Spleen (tissue), 11 donors: ENCODE data around the gene ELF4. TPM values are rescaled to one million over a fixed set of nuclear protein-coding genes. Genes with fewer than 3 reads are reported as not detected.

Experiments
- DNase-seq: peaks from one replicate; pipeline ENCODE4 v3.0.0-alpha.2; 2020
- H3K27ac ChIP-seq, 8 donors: fragments of 200-600 bp; sonication (generic) in 7 of 8; 1 replicate in 4 of 8; 2 replicates in 4 of 8; pipeline versions ENCODE4 v1.5.0 to v1.8.0; 2016 to 2021; ENCODE audit warnings: inconsistent platforms in 4 of 8, mild to moderate bottlenecking in 4 of 8, moderate library complexity in 1 of 8
- H3K27me3 ChIP-seq, 7 donors: fragments of 200-600 bp; sonication (generic) in 6 of 7; replicated peaks in 1 of 7; 1 replicate in 4 of 7; 2 replicates in 3 of 7; pipeline versions ENCODE4 v1.5.0 to v1.8.0; 2016 to 2021; ENCODE audit warnings: inconsistent platforms in 3 of 7, mild to moderate bottlenecking in 1 of 7
- H3K36me3 ChIP-seq, 6 donors: fragments of 200-600 bp; sonication (generic) in 5 of 6; 1 replicate in 4 of 6; 2 replicates in 2 of 6; pipeline versions ENCODE4 v1.5.0 to v1.8.0; 2016 to 2021; ENCODE audit warnings: inconsistent platforms in 2 of 6
- H3K4me1 ChIP-seq, 6 donors: fragments of 200-600 bp; sonication (generic) in 5 of 6; 1 replicate in 3 of 6; 2 replicates in 3 of 6; pipeline versions ENCODE4 v1.5.0 to v1.8.0; 2016 to 2021; ENCODE audit warnings: inconsistent platforms in 3 of 6
- H3K4me3 ChIP-seq, 8 donors: fragments of 200-600 bp; sonication (generic) in 7 of 8; 1 replicate in 4 of 8; 2 replicates in 4 of 8; pipeline versions ENCODE4 v1.5.0 to v1.8.0; 2016 to 2021; ENCODE audit warnings: inconsistent platforms in 4 of 8, mild to moderate bottlenecking in 4 of 8, moderate library complexity in 2 of 8
- H3K9me3 ChIP-seq, 8 donors: fragments of 200-600 bp; sonication (generic) in 7 of 8; 1 replicate in 4 of 8; 2 replicates in 4 of 8; pipeline versions ENCODE4 v1.5.0 to v1.8.0; 2016 to 2021; ENCODE audit warnings: inconsistent platforms in 4 of 8
- POLR2A ChIP-seq, 3 donors: fragments of 450-650 bp; IDR thresholded peaks; one replicate each; pipeline ENCODE4 v1.5.1; 2017; ENCODE audit warnings: antibody characterized with exemption in 3 of 3, mild to moderate bottlenecking in 1 of 3
- POLR2AphosphoS5 ChIP-seq, 3 donors: sonication (generic); formaldehyde crosslinking; IDR thresholded peaks; one replicate each; pipeline ENCODE4 v1.5.1; 2017; ENCODE audit warnings: antibody characterized with exemption in 3 of 3
- WGBS, 5 donors: extraction: QIAGEN DNeasy Blood & Tissue Kit in 3 of 5; methylation state at CpG; one replicate each; pipeline versions ENCODE4 v1.1.5 to v1.1.7; 2013 to 2018; 5-methylcytosine and 5-hydroxymethylcytosine counted together
- intact Hi-C: fragments of 100-400 bp; cut with DNase I; formaldehyde crosslinking; loops from one replicate; pipeline ENCODE4 v1.15.0; 2023; ENCODE audit warnings: low total_unique reads
- polyA plus RNA-seq, 3 donors: library from polyadenylated mRNA; stranded (reverse); fragments of 200-250 nt; gene quantifications; one replicate each; pipeline ENCODE4 v1.2.1, GENCODE V29; 2013
- total RNA-seq, 7 donors: library from RNA; depleted of rRNA in 3 of 7; stranded (reverse); fragments of >200 nt in 3 of 7; fragmentation: NEBNext Ultra II Directional in 4 of 7; extraction: Animal tissue kit (Norgen Biotek cat#: 25700) in 4 of 7; gene quantifications; one replicate each; pipeline versions ENCODE4 v1.1.0 to v1.2.1, GENCODE V29; 2016 to 2021
- TF ChIP-seq, protein P1 (sequence below), 11 experiments: fragments of 200-600 bp in 7 of 11; fragments of 450-650 bp in 4 of 11; sonication (generic) in 4 of 11; IDR thresholded peaks in 8 of 11; conservative IDR thresholded peaks in 3 of 11; 1 replicate in 7 of 11; 2 replicates in 4 of 11; pipeline versions ENCODE4 v1.4.0 to v1.8.0; 2016 to 2021; ENCODE audit warnings: antibody characterized with exemption in 11 of 11, inconsistent platforms in 4 of 11, mild to moderate bottlenecking in 1 of 11
- donor health status: healthy with polysubstance abuse.
- donor health status: DM: no; HTN: no; CAD: no; lungs with moderate emphysema.
- donor health status: DM: no; HTN: no; CAD: no.
- donor health status: Bipolar disorder and iron deficiency.
- donor health status: healthy.
- donor health status: DM: no; HTN: no; CAD: no.
- donor health status: DM: yes; HTN: yes; CAD: no.

The ELF4 gene
- total and polyA plus RNA-seq, 10 donors = 6.4 to 35.3 (median 30.4) TPM

DNA sequence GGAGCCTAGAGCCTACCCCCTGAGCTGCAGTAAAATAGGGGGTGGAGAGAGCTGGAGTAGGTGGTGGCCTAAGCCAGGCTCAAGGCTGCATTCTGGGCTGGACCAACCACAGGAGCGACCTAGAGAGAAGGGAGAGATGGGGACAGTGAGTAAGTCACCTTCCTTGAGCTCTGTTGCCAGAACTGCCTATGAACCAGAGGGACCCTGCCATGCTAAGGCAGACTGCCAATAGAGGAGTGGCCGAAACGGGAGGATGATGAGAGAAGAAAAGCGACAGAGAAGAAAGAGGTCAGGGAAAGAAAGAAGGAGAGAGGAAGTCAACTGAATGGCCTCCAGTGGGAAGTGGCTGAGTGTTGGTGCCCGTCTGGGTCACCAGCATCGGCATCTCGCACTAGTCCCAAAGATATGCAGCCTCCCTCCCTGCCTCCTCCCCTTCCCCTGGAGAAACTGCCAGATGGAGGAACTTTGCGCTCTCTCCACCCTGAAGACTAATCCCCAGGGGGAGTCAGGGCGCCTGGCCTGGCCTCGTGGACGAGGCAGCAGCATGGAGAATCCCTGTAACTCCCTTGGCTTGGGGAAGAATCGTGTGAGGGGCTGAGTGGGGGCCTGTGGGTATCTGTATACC, 28.8 kb downstream of the ELF4 start:
- no peaks in the 10 kb centered on the region for H3K27me3 ChIP-seq
- peak overlapping the region; percentile 55 to 93 (median 80) for H3K27ac ChIP-seq
- TF ChIP-seq POLR2AphosphoS5 (IDR thresholded peaks at IDR 0.05) (no peak), POLR2A (IDR thresholded peaks at IDR 0.05) (no peak)
- TF ChIP-seq, protein P1, sequence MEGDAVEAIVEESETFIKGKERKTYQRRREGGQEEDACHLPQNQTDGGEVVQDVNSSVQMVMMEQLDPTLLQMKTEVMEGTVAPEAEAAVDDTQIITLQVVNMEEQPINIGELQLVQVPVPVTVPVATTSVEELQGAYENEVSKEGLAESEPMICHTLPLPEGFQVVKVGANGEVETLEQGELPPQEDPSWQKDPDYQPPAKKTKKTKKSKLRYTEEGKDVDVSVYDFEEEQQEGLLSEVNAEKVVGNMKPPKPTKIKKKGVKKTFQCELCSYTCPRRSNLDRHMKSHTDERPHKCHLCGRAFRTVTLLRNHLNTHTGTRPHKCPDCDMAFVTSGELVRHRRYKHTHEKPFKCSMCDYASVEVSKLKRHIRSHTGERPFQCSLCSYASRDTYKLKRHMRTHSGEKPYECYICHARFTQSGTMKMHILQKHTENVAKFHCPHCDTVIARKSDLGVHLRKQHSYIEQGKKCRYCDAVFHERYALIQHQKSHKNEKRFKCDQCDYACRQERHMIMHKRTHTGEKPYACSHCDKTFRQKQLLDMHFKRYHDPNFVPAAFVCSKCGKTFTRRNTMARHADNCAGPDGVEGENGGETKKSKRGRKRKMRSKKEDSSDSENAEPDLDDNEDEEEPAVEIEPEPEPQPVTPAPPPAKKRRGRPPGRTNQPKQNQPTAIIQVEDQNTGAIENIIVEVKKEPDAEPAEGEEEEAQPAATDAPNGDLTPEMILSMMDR (IDR thresholded peaks at IDR 0.05 in 8 of 11, conservative IDR thresholded peaks at IDR 0.05 in 3 of 11) = no peak
- H3K9me3 ChIP-seq = no peaks in the 10 kb centered on the region
- no peak for DNase-seq
- WGBS, 5 donors = 25 to 50% (median 36%) methylated on average over 7 to 12 of the region's 12 CpGs
- peaks cover 15 to 71% (median 58%) of the 10 kb centered on the region in 6 donors for H3K4me1 ChIP-seq
- peaks cover 0 to 27% (median 0%) of the 10 kb centered on the region in 6 donors for H3K36me3 ChIP-seq
- intact Hi-C loops = loop anchor here (5.0 kb wide), 1 partner anchor 41 kb away; no protein-coding TSS in a partner anchor
- H3K4me3 ChIP-seq = peak overlapping the region in 1 of 8 donors; percentile 67

DNA sequence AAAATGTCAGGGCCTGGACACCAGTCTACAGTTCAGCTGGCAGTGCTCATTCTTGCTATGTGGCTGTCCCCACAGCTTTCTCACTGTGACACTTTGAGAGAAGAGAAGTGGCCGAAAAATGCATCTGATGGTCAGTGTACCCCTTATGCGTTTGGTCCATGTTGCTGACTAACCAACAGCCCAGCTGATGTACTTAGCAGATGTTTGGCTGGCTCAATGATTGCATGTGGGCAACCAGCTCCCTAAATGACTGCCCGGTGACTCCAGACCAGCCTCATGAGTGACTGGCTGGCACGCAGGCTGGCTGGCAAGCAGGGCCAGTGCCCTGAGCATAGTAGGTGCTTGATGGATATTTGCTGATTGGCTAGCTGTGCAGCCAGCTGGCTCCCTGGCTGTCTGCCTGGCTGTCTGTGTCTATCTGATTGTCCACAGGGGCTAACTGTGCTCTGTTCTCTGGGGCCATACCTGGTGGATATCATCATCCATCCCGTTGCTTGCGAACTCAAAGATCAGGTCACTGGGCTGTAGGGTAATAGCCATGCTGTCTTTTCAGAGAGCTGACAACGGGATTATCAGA, 29.4 kb downstream of the ELF4 start:
- intact Hi-C loops = loop anchor here (5.0 kb wide), 1 partner anchor 41 kb away; no protein-coding TSS in a partner anchor
- peak overlapping the region in 4 of 8 donors; percentile 74 to 93 (median 89) for H3K27ac ChIP-seq
- 75 to 90% (median 88%) methylated on average over 3 to 7 of the region's 7 CpGs for WGBS, 5 donors
- peaks cover 0 to 34% (median 0%) of the 10 kb centered on the region in 6 donors for H3K36me3 ChIP-seq
- peaks cover 14 to 65% (median 51%) of the 10 kb centered on the region in 6 donors for H3K4me1 ChIP-seq
- no peak overlapping the region for H3K4me3 ChIP-seq
- no peak for DNase-seq
- H3K27me3 ChIP-seq = no peaks in the 10 kb centered on the region
- TF ChIP-seq, protein P1 (IDR thresholded peaks at IDR 0.05 in 8 of 11, conservative IDR thresholded peaks at IDR 0.05 in 3 of 11) = no peak
- no peak for TF ChIP-seq POLR2AphosphoS5 (IDR thresholded peaks at IDR 0.05)
- TF ChIP-seq POLR2A (IDR thresholded peaks at IDR 0.05) = no peak
- no peaks in the 10 kb centered on the region for H3K9me3 ChIP-seq

DNA sequence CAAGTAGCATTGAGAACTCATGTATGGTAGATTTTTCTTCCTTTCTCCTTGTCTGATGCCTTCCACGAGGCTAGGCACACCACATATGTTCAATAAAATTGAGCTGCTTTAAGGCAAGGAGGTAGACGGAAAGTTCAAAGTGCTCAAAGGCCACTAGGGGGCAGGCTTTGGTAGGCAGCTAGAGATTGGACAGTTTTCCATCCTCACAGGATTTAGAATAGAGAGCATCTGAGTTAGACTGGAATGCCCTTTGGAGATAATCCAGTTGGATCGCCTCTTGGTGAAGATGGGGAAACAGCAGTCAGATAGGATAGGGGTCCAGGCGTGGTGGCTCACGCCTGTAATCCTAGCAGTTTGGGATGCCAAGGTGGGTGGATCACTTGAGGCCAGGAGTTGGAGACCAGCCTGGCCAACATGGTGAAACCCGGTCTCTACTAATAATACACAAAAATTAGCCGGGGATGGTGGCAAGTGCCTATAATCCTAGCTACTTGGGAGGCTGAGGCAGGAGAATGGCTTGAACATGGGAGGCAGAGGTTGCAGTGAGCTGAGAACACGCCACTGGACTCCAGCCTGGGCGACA, 30.4 kb downstream of the ELF4 start:
- peak overlapping the region in 1 of 8 donors; percentile 90 for H3K27ac ChIP-seq
- H3K36me3 ChIP-seq = peaks cover 0 to 41% (median 0%) of the 10 kb centered on the region in 6 donors
- no peaks in the 10 kb centered on the region for H3K9me3 ChIP-seq
- peaks cover 11 to 55% (median 42%) of the 10 kb centered on the region in 6 donors for H3K4me1 ChIP-seq
- 47 to 62% (median 60%) methylated on average over 9 of the region's 9 CpGs for WGBS, 5 donors
- intact Hi-C loops = loop anchor here (5.0 kb wide), 2 partner anchors 42 to 112 kb away; no protein-coding TSS in a partner anchor
- TF ChIP-seq, protein P1 (IDR thresholded peaks at IDR 0.05 in 8 of 11, conservative IDR thresholded peaks at IDR 0.05 in 3 of 11) = peak; percentile 40 to 77 (median 68)
- no peak for TF ChIP-seq POLR2A (IDR thresholded peaks at IDR 0.05)
- no peak for TF ChIP-seq POLR2AphosphoS5 (IDR thresholded peaks at IDR 0.05)
- no peak overlapping the region for H3K4me3 ChIP-seq
- no peak for DNase-seq
- H3K27me3 ChIP-seq = no peaks in the 10 kb centered on the region

DNA sequence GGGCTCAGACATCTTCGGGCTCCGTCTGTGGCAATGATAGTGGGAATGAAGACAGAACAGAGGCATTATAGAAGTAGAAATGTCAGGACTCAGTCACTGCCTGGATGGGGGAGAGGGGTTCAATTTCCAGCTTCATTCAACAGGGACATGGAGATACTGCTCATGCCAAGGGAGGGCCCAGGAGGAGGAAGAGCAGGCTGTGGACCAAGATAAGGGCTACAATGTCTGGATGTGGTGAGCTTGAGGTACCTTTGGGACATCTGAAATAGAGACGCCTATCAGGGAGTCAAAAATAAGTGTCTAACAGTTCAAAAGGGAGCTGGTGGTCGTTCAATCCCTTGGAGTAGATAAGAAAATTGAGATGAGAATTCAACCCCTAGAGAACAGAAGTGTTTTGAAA, 34.5 kb downstream of the ELF4 start:
- Histone ChIP-seq H3K36me3 (peaks cover 0 to 78% (median 24%) of the 10 kb centered on the region in 6 donors), H3K9me3 (no peaks in the 10 kb centered on the region), H3K4me3 (no peak overlapping the region), H3K4me1 (peaks cover 0 to 14% (median 2%) of the 10 kb centered on the region in 6 donors), H3K27me3 (no peaks in the 10 kb centered on the region), H3K27ac (no peak overlapping the region)
- intact Hi-C loops = loop anchor here (5.0 kb wide), 1 partner anchor 117 kb away; no protein-coding TSS in a partner anchor
- TF ChIP-seq POLR2A (IDR thresholded peaks at IDR 0.05) = no peak
- no peak for TF ChIP-seq POLR2AphosphoS5 (IDR thresholded peaks at IDR 0.05)
- TF ChIP-seq, protein P1 (IDR thresholded peaks at IDR 0.05 in 8 of 11, conservative IDR thresholded peaks at IDR 0.05 in 3 of 11) = no peak
- DNase-seq = no peak
- 75 to 96% (median 87%) methylated on average over 2 to 4 of the region's 4 CpGs for WGBS, 5 donors
